HG02610 (cell line): ENCODE data around the gene PCBP4.

ENCODE experiments used
- ATAC-seq: cut with Tn5 transposase; IDR thresholded peaks from one replicate; pipeline ENCODE4 v1.9.1; 2021; ENCODE audit warnings: mild to moderate bottlenecking, moderate library complexity; ENCODE audit not compliant: unreplicated experiment

PCBP4 gene

DNA sequence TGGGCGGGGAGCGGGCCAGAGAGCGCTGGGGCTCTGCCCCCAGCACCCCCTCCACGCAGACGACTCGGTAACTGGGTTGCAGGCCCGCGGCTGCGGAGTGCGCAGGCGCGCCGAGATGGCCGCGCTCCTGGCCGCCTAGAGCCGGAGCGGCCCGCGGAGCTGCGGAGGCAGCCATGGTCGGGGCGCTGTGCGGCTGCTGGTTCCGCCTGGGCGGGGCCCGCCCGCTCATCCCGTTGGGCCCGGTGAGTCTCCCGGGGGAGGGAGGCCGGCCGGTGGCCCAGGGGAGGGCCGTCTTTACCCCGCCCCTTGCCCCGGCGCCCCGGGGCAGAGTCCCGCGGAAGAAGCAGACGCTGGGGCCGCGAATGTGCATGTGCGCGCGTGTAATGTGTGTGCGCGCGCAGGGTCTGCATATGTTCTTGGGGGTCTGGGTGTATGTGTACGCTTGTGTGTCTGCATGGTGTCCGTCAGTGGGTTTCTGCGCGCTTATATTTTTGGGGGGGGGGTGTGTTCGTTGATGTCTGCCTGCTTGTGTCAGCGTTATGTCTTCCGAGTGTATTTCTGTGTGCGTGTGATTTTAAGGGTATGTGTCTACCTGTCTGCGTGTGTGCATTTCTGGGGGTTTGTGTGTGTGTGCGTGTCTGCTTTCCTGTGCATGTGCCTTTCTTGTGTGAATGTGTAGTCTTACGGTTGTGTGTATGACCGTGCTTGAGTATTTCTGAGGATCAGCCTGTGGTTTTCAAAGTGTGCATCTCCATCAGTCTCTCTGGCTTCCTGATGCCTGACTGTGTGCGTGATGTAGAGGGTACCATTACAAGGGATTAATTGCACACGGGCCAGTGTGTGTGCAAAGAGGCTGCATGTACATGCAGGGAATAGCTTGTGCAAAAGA, 8.0 kb upstream of the PCBP4 start, which contains the start of gene ABHD14A:
Gene ABHD14A (plus strand): TSS at position 102 of the 889 bp plus-strand sequence. CDS start 72 bp downstream, at position 174.
- peak; percentile 56 for ATAC-seq

DNA sequence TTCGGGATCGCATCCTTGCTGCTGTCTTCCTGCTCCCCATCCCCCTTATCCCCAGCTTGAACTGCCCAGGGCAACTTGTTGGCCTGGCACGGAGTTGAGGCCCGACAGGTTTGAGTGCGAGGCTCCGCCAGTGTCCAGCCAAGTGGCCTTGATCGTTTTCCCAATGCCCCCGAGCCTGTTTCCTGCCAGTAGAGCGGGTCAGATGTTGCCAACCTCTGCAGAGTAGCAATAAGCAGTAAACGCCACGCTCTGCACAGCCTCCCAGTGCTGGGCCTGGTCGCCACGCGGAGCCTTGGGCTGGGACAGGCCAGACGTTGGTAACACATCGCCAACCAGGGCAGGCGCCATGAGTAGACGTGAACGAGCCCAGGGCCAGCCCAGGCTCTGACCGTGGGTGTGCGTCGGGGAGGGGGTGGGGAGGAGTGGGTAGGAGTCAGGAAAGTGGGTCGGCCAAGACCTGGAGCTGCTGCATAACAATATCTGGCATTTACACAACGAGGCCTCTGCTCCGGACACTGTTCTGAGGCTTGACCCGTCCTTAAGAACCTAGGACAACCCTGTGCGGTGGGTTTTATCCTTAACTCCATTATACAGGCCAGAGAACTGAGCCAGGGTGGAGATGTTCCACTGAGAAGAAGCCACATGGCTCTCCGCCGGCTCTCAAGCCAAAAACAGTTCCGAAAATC, 7.2 kb upstream of the PCBP4 start:
- peak; percentile 15 for ATAC-seq

DNA sequence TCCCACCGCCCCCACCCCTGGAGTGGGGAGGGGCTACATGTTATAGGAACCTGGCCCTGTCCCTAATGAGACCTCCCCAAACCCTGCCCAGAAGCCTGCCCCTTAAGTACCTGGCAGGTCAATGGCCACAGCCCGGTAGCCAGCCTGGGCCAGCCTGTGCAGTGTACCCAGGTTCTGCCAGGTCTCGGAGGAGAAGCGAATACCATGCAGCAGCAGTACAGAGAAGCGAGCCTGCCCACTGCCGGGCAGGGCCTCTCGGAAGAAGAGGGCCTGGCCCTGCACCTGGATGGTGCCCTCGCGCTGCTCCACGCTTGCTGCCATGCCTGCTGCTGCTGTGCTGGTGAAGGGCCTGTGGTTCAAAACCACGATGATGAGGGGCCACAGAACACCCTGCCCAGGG, 4.1 kb upstream of the PCBP4 start:
- no peak for ATAC-seq

DNA sequence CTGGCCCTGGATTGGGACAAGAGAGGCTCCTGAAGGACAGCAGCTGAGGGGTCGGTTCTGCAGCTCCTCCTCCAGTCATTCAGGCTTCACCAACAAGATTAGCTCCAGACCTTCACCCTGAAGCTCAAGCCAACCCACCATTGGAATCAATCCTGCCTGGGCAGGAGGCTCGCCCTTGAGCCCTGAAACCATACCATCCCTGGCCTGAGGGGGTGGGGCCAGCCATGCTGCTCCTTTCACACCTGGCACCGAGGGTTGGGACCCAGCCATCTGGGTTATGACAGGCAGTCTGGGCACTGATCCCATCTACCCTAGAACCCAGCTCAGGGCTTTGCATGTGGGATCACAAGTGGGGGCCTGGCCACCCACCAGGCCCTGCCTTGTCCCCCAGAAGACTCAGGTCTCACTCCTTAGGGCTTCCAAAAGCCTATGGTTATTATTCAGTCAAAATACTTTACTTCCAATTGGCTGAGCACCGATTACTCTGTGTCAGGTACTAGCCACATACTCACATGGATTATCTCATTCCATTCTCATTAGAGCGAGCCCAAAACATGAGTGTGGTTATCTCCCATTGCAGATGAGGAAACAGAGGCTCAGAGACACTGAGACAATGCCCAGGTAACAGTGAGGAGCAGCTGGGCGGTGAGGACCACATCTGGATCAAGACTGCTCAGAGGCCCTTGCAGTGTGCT, 3.5 kb upstream of the PCBP4 start:
- ATAC-seq, result no peak

DNA sequence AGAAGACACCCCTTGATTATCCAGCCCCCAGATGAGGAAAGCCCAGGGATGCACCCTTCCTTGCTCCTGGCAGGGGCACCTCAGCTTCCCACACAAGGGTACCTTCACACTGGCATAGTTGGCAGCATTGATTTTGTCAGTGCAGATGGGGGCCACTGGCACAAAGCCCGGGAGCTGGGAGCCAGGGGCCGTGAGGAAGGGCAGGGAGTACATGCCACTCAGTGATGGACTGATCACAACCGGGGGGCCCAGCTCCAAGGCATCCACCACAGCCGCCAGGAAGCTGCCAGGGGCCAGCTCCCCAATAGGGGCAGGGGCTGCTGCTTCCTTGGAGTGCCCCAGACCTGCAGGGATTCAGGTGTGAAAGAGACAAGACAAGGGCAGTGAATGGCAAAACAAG, 2.6 kb upstream of the PCBP4 start:
- no peak for ATAC-seq

DNA sequence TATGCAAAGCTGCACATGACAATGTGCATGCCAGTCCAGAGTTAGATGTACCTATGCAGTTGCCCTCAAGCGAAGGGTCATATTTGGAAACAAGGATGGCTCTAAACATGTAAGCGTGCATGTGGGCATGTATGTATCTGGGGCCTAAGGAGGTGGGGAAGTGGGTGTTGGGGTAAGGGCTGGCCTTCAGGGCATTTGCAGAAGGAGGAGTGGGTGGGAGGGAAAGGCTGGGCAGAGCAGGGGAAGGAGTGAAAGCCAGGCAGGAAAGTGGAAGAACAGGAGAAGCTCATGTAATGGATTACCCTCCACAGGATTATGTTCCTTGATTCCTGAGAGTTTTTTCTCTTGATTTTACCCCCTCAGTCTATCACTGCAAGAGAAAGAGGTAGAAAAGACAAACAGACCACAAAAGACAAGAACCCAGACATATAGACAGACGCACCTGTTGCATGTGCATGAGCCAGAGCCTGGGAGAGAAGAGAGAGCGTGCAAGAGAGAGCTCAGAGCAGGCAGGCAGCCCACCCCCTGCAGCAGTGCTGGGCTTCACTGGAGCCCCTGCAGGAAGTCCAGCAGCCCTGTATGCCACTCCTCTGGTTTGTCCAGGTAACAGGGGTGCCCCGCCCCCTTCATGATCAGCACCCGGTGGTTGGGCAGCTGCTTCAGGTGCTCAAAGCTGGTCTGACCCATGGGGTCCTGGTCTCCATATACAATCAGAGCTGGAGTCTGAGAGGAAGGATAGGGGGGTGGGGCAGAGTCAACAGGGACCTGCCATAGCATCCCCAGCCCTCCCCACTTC, 1.8 kb upstream of the PCBP4 start:
- no peak for ATAC-seq

DNA sequence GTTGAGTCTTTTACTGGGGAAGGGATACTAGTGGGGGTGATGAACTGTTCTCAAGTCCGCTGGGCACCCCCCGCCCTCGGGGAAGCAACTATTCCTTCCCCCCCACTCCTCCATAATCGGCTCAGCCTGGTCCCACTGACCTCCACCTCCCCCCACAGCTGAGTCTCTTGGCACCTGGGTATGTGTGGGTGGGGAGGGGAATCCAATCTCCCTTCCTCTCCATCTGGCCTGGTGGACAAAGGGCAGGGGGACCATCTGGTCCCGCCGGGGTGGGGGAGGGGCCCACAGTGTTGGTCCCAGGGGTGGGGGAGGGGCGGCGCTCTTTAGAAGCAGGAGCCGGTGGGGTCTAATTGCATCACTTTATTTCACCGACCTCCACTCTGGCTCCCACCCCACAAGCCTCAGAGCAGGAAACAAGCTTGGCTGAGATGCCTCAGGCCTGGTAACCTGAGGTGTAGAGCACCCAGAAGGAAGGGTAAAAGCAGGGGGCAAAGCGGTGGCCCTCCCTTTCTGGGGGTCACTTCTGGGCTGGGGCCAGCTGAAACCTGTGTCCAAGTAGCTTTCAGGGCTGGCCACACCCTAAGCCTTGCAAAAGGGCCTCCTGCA, 1.0 kb upstream of the PCBP4 start:
- no peak for ATAC-seq

DNA sequence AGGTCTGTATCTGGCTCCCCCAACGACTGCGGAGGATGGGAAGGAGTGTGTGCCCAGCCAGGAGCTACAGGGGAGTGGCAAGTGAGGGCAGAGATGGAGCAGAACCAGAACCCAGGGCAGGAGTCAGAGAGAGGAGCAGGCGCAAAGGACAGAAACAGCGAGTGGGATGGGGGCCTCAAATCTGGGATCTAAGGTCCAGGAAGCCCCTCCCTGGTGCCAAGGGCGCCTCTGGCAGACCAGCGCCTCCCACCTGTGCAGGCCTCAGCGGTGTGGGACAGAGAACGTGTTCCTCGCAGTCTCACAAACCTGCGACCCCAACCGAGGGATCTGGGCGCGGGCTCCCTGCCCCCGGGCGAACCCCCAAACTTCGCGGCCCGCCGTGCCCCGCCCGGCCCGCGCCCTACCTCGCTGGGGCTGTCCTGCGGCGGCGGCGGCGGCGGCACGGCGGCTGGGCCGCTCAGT, 301 bp downstream of the PCBP4 start:
- no peak for ATAC-seq

DNA sequence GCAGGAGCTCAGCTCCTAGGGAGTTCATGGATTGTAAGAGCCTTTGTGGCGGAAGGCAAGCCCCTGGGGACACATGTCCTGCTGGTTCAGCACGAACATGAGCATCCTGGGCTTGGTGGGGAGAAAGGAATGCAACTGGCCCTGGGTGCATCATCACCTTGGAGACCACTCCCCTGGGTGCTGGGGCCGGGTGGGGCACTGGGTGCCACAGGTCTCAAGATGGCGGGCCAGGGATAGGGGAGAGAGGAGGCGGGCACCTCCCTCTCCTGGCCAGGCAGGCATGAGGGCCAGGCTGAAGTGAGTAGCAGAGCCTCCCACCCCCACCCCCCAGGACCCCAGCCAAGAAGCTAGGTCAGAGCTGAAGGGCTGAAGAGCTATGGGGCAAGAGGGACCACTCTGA, 768 bp downstream of the PCBP4 start:
- no peak for ATAC-seq

DNA sequence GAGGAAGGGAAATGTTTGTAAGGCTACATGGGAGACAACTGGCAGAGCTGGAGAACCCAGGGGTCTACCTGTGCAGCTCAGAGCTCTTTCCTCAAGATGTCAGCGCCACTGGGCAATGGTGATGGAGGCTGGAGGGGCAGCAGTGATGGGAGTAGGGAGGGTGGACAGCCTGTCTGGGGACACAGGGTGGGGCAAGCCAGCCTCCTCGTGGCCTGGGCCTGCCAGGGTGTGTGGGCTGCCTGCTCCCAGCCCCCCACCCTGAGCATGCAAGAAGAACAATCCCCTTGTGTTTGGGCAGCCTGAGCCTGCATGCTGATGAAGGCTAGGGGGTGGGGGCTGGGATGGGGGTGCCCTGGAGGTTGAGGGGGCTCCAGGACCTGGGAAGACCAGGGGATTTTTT, 1.2 kb downstream of the PCBP4 start:
- no peak for ATAC-seq

DNA sequence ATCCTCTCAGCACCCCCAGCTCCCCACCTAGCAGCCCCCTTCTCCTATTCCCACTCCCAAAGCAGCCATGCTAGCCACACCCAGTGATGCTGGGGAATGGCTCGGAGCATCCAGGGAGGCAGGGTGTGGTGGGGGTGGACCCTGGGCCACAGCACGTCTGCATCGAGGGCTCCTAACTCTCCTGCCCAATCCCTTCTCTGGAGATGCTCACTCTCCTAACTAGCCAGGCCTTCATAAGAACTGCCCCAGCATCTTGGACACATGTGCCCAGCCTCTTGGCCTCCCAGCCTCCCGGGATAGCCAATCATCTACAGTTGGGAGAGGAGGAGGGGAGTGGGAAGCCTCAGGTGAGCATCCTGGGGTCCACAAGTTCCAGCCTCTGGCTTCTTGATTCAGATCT, 2.7 kb downstream of the PCBP4 start:
- ATAC-seq, result no peak

DNA sequence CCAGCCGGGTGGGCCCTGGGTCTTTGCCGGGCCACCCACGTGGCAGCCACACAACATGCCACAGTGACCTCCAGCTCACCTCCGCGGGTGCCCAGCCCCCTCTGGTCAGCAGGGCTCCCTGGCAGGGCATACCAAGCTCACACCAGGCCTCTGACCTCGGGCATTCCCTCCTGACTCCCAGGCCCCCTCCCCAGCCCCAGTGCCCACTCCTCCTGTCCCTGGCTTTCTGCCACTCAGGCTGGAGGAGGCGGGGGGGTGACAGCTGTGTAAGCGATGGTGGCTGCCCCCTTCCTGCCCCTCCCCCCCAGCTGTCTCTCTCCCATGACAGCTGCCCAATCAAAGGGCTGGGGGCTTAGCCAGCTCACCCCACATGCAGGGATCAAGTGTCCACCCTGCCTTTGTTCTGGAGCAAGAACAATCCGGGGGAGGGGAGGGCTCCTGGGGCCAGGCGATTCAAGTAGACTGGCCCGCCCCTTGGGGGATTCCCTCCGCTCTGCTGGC, 3.3 kb downstream of the PCBP4 start:
- ATAC-seq, result no peak

DNA sequence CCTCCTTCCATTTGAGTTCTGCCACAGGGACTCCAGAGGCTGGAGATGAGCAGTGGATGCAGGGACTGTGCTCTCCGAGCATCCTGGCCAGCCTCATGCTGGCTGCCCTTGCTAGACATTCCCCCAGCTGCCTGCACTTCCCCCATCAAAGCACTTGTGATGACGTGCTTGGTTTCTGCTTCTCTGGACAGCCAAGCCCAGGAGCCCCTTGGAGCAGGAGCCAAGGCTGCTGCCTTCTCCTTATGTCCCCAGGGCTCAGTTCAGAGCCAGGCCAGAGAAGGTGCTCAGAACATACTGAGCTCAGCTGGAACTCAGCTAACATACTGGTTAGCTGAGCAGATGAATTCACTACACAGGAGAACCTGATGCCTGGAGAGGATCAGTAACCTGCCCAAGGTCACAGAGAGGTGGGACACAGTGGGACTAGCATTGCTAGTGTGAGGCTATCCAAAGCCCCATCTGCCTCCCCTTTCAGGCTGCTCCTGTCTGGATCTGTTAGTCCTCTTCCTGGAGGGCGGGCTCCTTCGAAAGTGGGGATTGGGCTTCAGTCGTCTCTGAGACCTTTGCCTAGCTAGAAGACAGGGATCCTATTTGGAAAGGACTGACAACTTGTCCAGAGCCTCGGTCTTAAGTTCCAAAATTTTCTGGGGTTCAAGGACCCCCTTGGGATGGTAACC, 4.3 kb downstream of the PCBP4 start:
- ATAC-seq, result no peak

DNA sequence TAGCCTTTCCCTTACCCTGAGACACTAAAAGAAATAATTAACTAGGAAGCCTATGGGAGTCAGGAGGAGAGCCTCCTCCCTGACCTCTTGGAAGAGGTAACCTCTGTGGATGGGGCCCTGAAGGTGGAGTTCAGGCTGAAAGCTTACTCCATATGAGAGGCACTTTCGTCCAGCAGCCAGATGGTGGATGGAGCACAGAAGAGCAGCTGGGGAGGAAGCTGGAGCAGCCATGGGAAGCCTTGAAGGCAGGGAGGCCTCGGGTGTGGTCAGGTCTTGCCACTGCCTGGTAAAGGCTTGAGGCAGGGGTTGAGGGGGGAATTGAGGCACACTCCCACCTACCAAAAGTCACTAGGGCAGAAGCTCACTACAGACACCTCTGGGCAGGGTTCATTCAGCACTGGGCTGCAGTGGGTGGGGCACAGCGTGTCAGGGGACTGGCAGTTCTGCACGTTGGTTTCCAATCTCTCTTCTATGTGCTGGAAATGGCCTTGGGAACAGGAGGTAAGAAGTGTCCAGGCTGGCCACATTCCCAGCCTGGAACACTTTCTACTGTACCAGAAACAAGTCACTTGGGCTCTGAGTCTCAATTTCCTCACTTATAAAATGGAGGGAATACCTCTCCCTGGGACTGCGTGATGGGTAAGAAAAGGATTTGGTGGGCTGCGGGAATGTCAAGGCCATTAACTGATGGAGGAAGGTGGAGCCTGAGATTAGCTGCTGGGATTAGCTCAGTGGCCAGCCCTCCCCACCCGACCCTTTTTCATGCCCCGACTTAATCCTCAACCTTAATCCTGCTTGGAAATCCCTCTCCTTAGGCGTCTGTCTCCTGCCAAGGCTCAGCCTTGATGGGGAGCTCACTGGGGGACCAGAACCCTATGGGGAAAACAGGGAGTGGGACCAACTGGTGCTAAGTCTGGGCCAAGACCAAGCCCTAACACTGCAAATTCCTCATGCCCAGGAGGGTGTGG, 5.4 kb downstream of the PCBP4 start:
- no peak for ATAC-seq

DNA sequence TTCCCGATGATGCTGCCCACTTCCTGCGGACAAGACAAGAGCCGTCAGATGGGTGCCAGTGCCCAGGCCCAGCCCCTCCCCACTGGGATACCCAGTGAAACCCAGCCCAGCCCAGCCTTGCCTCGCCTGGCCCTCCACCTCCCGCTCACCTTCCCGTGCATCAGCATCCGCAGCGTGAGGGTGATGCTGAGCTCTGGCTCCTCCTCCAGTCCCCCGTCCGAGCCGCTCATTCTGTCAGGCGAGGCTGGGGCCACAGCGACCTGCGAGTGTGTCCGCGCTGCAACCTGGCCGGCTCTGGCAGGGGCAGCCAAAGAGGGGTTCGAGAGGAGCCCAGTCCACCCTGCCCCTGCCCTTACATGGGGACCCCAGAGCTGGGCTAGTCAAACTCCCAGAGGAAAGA, 6.2 kb downstream of the PCBP4 start:
- no peak for ATAC-seq

DNA sequence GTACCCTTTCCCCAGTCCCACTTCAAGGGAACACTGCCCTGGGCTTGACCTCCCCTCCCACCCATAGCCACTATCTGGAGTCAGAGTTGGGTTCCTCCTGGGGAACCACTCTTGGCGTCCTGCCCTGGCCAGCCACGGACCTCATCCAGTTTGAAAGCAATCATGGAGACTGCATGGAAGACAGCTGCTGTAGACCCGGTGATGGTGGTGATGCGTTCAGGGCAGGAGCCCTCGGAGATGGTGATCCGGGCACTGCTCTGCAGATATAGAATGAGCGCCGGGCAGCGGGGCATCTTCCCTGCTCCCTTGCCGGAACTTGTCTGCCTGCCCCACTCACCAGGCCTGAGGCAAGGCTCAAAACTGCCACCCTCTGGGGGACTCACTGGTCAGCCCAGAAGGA, 6.9 kb downstream of the PCBP4 start:
- ATAC-seq, result no peak

DNA sequence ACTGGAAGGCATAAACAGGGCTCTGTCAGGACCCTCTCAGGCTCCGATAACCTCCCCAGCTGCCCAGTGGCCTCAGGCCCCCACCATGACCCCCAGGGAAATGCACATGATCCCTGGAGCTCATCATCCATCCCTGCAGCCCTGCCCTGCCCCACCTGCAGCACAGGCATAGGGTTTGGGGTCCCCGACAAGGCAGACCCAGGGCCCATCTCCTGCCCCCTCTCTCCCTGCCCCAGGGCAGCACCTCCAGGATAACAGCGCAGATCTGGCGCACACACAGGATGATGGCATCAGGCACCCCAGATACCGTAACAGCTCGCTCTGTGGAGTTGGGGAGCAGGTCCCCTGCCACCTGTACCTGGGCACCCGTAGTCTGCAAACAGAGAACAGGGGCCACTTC, 7.6 kb downstream of the PCBP4 start:
- ATAC-seq, result no peak
